GM12892 (cell line): ENCODE measurements around the gene LIF.

ENCODE experiments used
- POLR2A ChIP-seq: IDR thresholded peaks from 2 replicates; pipeline ENCODE4 v1.6.1; 2011; ENCODE audit warnings: low read depth, low read length, control low read depth
- POLR2AphosphoS5 ChIP-seq: IDR thresholded peaks from 2 replicates; pipeline ENCODE4 v1.6.1; 2011; ENCODE audit warnings: low read depth, low read length, control low read depth

- TF ChIP-seq POLR2AphosphoS5 (no peak), POLR2A (no peak)
These were observed 336 bp upstream of the LIF start for GRCh38 chr22:30246814-30247376.
